Transverse colon (tissue), 3 donors: ENCODE results near the gene NUB1.

Experiments
- POLR2A ChIP-seq: fragments of 450-650 bp; IDR thresholded peaks from one replicate; pipeline ENCODE4 v1.6.1; 2016; ENCODE audit warnings: antibody characterized with exemption, mild to moderate bottlenecking, moderate library complexity
- TF ChIP-seq, protein P1 (sequence below), 5 experiments: fragments of 200-600 bp in 3 of 5; fragments of 450-650 bp in 2 of 5; sonication (generic) in 3 of 5; IDR thresholded peaks; 1 replicate in 2 of 5; 2 replicates in 3 of 5; pipeline ENCODE4 v1.5.1; 2016 to 2017; ENCODE audit warnings: antibody characterized with exemption in 5 of 5, inconsistent platforms in 3 of 5, mild to moderate bottlenecking in 2 of 5, moderate library complexity in 1 of 5

DNA sequence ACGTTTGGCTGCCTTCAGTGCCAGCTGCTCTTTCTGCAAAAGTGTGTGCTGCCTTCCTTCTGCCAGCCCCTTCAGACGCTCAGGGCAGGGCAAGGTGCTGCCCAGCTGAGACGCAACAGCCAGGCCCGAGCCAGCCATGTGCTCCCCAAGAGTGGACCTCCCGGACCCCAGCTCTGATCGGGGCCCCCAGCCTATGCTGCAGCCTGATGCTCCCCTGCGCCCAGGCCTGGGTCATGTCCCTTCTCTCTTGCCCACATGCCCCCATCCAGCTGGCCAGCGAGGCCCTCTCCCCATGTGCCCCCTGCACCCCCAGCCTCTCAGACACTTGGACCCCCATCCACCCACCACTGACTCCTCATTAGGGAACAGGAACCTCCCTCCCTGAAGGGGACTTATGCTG is 50.4 kb downstream of the NUB1 start:
- TF ChIP-seq, protein P1, sequence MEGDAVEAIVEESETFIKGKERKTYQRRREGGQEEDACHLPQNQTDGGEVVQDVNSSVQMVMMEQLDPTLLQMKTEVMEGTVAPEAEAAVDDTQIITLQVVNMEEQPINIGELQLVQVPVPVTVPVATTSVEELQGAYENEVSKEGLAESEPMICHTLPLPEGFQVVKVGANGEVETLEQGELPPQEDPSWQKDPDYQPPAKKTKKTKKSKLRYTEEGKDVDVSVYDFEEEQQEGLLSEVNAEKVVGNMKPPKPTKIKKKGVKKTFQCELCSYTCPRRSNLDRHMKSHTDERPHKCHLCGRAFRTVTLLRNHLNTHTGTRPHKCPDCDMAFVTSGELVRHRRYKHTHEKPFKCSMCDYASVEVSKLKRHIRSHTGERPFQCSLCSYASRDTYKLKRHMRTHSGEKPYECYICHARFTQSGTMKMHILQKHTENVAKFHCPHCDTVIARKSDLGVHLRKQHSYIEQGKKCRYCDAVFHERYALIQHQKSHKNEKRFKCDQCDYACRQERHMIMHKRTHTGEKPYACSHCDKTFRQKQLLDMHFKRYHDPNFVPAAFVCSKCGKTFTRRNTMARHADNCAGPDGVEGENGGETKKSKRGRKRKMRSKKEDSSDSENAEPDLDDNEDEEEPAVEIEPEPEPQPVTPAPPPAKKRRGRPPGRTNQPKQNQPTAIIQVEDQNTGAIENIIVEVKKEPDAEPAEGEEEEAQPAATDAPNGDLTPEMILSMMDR (IDR thresholded peaks at IDR 0.05) = no peak
- TF ChIP-seq POLR2A = no peak
